AG08395 (cell line): ENCODE results near the gene MAPK8IP2.
"Not testable (repeated sequence)": the region's sequence is repeated elsewhere in the genome, so short reads cannot be mapped to it uniquely, and the experiment has no call there.

Experiments used
- DNase-seq: peaks from one replicate; pipeline ENCODE4 v3.0.0; 2012; ENCODE audit warnings: mixed read lengths, low spot score

MAPK8IP2 gene

DNA sequence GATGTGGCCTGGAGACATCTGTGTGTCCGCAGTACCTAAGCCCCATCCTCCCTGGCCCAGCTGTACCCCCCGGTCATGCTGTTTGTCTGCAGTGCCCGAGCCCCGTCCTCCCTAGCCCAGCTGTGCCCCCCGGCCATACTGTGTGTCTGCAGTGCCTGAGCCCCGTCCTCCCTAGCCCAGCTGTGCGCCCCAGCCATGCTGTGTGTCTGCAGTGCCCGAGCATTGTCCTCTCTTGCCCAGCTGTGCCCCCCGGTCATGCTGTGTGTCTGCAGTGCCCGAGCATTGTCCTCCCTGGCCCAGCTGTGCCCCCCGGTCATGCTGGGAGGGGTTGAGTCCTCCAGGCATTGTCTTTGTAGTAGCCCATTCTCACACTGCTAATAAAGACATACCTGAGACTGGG is 35.0 kb downstream of the MAPK8IP2 start:
- DNase-seq, result no peak

DNA sequence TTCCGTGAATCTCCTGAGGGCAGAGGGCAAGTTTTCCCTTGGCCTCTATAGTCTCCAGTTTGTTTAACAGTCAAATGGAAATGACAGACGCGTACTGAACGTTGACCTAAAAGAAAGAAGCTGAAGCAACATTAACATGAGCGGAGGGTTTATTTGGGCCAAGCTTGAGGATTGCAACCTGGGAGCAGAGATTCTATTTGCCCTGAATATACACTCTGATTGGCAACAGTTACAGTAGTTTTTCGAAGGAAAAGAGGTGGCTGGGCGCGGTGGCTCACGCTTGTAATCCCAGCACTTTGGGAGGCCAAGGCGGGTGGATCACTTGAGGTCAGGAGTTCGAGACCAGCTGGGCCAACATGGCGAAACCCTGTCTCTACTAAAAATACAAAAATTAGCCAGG is 39.7 kb downstream of the MAPK8IP2 start:
- not testable (repeated sequence) for DNase-seq

DNA sequence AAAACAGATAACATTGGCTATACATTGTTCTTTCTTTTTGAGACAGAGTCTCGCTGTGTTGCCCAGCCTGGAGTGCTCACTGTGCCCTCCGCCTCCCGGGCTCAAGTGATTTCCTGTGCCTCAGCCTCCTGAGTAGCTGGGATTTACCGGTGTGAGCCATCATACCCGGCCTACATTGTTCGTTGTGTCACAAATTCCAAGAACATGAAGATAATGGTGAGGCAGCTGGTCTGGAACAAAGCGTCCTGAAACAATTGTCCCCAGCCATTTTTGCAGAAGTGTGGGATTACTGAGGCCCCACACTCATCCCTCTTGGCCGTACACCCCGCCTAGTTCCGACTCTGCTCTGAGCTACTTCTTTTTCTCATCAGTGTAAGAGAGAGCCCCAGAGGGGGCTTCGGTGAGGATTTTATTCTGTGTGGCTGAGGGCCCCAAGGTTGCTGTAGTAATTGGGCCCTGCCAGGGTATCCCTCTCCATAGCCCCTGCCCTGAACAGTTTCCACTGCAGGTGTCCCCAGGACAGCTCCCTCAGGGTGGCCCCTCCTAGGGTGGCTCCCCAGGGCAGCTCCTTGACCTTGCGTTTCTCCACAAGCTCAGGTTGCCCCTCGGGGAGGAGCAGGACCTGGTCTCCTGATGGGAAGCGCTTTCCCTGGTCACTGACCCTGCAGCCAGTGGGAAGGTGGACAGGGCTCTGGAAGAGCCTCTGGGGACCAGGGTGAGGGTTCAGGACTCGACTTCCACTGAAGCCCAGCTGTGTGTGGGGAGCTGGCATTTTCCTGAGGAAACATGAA is 40.5 kb downstream of the MAPK8IP2 start:
- DNase-seq, result no peak

DNA sequence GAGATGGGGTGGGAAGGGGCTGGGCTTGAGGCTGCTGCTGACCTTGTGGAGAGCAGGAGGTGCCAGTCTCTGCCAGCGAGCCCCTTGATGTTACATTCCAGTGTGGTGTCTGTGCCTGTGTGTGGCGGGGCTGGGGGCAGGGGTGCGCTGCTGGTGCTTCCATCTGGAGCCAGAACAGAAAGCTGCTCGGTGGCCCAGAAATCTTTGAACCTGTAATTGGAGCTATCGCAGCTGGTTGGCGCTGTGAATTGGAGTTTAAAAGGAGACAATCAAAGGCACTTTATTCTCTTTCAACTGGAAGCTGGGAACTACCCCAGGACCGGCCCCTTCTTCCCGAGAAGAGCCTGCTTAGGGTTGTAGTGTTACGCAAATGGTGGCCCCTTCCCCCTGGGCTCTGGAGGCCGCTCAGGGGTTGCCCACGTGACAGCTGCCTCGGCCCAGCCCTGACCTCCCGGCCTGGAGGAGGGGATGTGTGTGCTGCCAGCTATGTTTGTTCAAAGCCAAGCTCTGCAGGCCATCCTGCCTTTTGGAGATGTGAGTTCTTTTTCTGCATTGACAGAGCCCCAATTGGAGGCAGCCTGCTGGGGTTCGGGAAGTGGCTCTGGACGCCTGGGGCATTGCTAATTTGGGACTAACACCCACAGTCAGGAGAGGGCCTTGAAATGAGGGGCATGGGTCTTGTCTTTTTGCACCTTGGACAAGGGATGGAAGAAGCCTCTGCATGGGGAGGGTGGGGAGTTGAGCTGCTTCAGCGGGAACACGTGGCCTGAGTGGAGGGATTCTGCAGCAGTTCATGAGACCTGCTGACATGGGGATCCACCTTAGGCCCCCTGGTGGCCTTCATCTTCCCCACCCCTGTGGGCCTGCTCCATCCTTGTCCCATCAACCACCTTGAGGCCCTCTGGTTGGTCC is 41.4 kb downstream of the MAPK8IP2 start:
- DNase-seq, result peak; percentile 34

GRCh38 chr22:50643021-50643820 is 42.6 kb downstream of the MAPK8IP2 start:
- DNase-seq, result not testable (repeated sequence)

GRCh38 chr22:50643821-50644101 is 43.2 kb downstream of the MAPK8IP2 start:
- DNase-seq, result not testable (repeated sequence)

DNA sequence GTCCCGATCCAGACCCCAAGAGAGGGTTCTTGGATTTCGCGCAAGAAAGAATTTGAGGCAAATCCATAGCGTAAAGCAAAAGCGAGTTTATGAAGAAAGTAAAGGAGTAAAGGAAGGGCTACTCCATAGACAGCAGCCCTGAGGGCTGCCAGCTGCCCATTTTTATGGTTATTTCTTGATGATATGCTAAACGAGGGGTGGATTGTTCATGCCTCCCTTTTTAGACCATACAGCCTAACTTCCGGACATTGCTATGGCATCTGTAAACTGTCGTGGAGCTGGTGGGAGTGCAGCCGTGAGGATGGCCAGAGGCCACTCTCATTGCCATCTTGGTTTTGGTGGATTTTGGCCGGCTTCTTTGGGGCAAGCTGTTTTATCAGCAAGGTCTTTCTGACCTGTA is 52.7 kb downstream of the MAPK8IP2 start:
- DNase-seq, result no peak

- DNase-seq, result not testable (repeated sequence)
These were observed 54.1 kb downstream of the MAPK8IP2 start for GRCh38 chr22:50654664-50655063.

DNA sequence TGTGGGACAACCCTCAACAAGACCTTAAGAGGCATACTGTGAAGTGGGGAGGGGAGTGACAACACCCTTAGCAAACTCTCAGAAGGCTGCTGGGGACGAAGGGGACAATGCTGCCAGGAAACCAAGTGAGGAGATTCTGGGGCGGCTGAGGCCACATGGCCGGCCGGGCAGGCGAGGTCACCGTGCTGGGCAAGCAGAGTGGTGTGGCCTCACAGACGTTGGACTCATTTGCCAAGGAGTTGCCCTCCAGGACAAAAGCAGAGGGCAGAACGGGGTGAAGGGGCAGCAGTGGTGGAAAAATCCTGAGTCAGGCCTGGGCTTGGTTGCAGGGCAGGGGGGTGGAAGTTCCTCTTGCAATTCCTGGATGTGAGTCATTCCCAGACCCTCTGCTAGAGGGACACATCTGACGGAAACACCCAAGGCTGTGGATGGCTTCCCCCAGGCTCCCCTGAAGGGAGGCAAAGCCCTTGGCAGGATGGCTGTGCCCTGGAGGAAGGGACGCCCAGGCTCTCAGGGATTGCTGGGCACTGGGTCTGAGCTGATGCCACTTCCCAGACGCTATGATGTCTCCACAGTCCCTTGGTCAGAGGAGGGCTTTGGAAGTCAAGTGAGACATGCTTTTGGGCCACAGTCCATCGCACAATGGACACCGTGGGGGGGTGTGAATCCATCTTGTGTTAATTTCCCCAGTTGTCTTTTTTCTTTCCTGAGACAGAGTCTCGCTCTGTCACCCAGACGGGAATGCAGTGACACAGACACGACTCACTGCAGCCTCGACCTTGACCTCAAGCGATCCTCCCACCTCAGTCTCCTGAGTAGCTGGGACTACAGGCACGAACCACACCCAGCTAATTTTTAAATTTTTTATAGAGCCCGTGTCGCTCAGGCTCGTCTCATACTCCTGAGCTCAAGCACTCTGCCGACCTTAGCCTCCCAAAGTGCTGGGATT is 55.8 kb downstream of the MAPK8IP2 start:
- peak; percentile 67 for DNase-seq

- no peak for DNase-seq
These were observed 57.3 kb downstream of the MAPK8IP2 start for GRCh38 chr22:50657925-50658324.

DNA sequence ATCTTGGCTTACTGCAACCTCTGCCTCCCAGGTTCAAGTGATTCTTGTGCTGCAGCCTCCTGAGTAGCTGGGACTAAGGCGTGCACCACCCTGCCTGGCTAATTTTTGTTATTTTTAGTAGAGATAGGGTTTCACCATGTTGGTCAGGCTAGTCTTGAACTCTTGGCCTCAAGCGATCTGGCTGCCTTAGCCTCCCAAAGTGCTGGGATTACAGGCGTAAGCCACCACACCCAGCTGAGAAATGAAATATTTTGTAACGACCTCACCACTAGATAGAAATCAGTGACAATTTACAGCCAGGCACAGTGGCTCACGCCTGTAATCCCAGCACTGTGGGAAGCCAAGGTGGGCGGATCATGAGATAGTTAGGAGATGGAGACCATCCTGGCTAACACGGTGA is 59.1 kb downstream of the MAPK8IP2 start:
- DNase-seq, result not testable (repeated sequence)

DNA sequence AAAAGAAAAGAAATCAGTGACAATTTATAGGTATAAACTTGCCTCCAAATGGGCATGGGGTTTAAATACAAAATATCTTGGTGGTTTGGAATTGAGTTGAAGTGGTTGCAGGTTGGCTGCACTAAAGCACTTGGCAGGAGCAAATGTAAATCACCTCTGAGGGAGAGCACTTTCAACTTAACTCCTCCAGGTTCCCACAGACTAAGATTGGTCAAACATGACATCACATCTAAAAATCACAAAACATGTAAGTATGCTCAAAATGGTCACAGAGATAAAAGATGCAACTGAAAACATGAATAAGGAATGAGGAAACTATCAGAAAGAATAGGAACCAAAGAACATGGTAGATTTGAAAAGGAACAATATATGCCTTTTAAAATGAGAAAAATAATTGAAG is 59.7 kb downstream of the MAPK8IP2 start:
- DNase-seq, result no peak
